Measurements from ENCODE around the gene AGFG2. TPM values are rescaled to one million over a fixed set of nuclear protein-coding genes. Genes with fewer than 3 reads are reported as not detected.
A peak's percentile ranks its signal among the peaks of the same experiment; 100 is the strongest.

Gene AGFG2
- total and polyA plus RNA-seq, 2 of the 13 experiments (the other 11 are each of a cell fraction or from before 2014, with no cell fraction given) = 125 to 132 TPM

DNA sequence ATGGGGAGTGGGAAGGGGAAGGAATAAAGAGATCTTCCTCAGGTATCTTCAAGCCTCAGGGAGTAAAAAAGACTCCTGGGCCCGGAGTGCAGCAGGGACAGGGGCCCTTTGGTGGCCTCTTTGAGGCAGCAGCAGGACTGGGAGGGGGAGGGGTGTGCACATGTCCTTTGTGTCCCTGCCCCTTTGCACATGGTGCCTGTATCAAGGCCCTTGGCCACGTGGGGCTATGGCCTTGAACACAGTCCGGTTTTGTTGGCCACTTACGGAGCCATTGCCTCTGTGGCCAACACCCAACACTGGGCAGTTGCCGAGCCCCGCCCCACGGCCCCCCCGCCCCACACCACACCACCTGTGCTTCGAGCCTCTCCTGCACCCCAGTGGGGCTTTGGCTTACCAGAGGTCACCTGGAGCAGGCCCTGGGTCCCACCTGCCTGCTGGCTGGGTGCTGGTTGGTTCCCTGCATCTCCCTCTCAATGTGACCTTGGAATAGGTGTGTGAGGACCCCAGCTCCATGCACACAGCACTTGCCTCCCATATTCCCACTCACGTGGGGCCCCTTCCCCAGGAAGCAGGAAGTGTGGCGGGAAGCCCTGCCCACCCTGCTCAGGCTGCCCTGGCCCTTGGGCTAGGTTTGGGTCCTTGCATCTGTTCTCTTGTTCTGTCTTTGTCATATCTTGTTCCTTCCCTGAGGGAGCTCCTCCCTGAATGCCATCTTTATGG is 29.3 kb downstream of the AGFG2 start (continued):
- TF ChIP-seq, protein P1, sequence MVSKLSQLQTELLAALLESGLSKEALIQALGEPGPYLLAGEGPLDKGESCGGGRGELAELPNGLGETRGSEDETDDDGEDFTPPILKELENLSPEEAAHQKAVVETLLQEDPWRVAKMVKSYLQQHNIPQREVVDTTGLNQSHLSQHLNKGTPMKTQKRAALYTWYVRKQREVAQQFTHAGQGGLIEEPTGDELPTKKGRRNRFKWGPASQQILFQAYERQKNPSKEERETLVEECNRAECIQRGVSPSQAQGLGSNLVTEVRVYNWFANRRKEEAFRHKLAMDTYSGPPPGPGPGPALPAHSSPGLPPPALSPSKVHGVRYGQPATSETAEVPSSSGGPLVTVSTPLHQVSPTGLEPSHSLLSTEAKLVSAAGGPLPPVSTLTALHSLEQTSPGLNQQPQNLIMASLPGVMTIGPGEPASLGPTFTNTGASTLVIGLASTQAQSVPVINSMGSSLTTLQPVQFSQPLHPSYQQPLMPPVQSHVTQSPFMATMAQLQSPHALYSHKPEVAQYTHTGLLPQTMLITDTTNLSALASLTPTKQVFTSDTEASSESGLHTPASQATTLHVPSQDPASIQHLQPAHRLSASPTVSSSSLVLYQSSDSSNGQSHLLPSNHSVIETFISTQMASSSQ (IDR thresholded peaks at IDR 0.05; ENCODE audit: low read depth) = no peak
- TF ChIP-seq, protein P1 (CRISPR knock-in tag; IDR thresholded peaks at IDR 0.05; ENCODE audit: borderline replicate concordance) = peak; percentile 80
- TF ChIP-seq SATB2 (CRISPR knock-in tag; IDR thresholded peaks at IDR 0.05) (peak; percentile 70; the same call in 1 of the 2 replicates), ZNF790 (CRISPR knock-in tag; IDR thresholded peaks at IDR 0.05; ENCODE audit: borderline replicate concordance) (peak; percentile 91; the same call in 1 of the 2 replicates), HDAC2 (CRISPR knock-in tag; IDR thresholded peaks at IDR 0.05) (peak; percentile 61), PRMT3 (CRISPR knock-in tag; IDR thresholded peaks at IDR 0.05; ENCODE audit: borderline replicate concordance, low read depth) (no peak), RAD51 (IDR thresholded peaks at IDR 0.05; ENCODE audit: borderline replicate concordance) (peak; percentile 62), ZBTB44 (CRISPR knock-in tag; IDR thresholded peaks at IDR 0.05) (0 out of 2 replicates have a peak, but pooled peaks have one; percentile 19), ZNF567 (CRISPR knock-in tag; IDR thresholded peaks at IDR 0.05; ENCODE audit: borderline replicate concordance) (no peak), REL (CRISPR knock-in tag; conservative IDR thresholded peaks at IDR 0.05) (peak; percentile 60; the same call in 1 of the 2 replicates), NR2C2 (CRISPR knock-in tag; IDR thresholded peaks at IDR 0.05; ENCODE audit: borderline replicate concordance) (peak; percentile 70), AGO2 (optimal IDR thresholded peaks at IDR 0.05; ENCODE audit: low read depth, low read length) (peak; percentile 99), PTBP1 (IDR thresholded peaks at IDR 0.05; ENCODE audit: low read depth, low read length, poor library complexity, severe bottlenecking) (no peak), ZHX1 (CRISPR knock-in tag; IDR thresholded peaks at IDR 0.05; ENCODE audit: low read depth) (peak; percentile 79; the same call in 1 of the 2 replicates), ZNF12 (CRISPR knock-in tag; IDR thresholded peaks at IDR 0.05) (no peak)
- TF ChIP-seq, protein P2, sequence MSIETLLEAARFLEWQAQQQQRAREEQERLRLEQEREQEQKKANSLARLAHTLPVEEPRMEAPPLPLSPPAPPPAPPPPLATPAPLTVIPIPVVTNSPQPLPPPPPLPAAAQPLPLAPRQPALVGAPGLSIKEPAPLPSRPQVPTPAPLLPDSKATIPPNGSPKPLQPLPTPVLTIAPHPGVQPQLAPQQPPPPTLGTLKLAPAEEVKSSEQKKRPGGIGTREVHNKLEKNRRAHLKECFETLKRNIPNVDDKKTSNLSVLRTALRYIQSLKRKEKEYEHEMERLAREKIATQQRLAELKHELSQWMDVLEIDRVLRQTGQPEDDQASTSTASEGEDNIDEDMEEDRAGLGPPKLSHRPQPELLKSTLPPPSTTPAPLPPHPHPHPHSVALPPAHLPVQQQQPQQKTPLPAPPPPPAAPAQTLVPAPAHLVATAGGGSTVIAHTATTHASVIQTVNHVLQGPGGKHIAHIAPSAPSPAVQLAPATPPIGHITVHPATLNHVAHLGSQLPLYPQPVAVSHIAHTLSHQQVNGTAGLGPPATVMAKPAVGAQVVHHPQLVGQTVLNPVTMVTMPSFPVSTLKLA (IDR thresholded peaks at IDR 0.05) = peak; percentile 98
- TF ChIP-seq, protein P3, sequence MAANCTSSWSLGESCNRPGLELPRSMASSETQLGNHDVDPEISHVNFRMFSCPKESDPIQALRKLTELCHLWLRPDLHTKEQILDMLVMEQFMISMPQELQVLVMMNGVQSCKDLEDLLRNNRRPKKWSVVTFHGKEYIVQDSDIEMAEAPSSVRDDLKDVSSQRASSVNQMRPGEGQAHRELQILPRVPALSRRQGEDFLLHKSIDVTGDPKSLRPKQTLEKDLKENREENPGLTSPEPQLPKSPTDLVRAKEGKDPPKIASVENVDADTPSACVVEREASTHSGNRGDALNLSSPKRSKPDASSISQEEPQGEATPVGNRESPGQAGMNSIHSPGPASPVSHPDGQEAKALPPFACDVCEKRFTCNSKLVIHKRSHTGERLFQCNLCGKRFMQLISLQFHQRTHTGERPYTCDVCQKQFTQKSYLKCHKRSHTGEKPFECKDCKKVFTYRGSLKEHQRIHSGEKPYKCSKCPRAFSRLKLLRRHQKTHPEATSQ (CRISPR knock-in tag; IDR thresholded peaks at IDR 0.05; ENCODE audit: borderline replicate concordance) = peak; percentile 97
